ENCODE data around the gene TPSD1.

TPSD1 gene

DNA sequence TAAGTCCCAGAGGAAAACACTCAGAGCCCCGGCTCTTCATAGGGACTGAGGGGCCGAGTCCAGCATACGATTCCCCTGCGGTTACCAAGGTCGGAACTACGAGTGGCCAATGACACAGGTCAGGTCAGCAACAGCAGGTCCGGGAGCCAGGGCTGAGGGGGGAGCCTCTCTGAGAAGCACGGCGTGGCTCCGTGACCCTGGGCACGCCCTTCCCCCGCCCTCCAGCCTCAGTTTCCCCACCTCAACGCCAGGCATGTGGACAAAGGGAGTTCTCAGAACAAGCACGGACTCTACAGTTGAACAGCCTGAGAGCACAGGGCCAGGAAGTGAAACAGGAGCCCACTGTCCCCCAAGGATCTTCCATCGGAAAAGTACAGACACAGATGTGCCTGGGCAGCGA, 25.6 kb downstream of the TPSD1 start:
- Histone ChIP-seq H3K27ac (ENCODE audit: low read length) (no peak overlapping the region), H3K4me1 (ENCODE audit: insufficient read depth, low read length) (no peaks in the 10 kb centered on the region), H4K20me1 (ENCODE audit: insufficient read depth, low read length) (no peaks in the 10 kb centered on the region), H3K4me3 (ENCODE audit: low read depth in 1 of 2, low read length in 2 of 2) (no peak overlapping the region), H3K9ac (ENCODE audit: low read depth, low read length) (no peak overlapping the region), H3K9me3 (ENCODE audit: insufficient read depth, low read length, severe bottlenecking) (no peaks in the 10 kb centered on the region), H3K27me3 (ENCODE audit: insufficient read depth, low read length, poor library complexity) (no peaks in the 10 kb centered on the region), H3K79me2 (ENCODE audit: insufficient read depth, low read length) (no peaks in the 10 kb centered on the region), H2AFZ (ENCODE audit: low read depth, low read length) (no peak overlapping the region), H3K4me2 (ENCODE audit: insufficient read depth, low read length) (no peak overlapping the region), H3K36me3 (ENCODE audit: insufficient read depth, low read length) (no peaks in the 10 kb centered on the region)
- no peak for ATAC-seq (ENCODE audit: insufficient read depth, low read depth)
- no peak for DNase-seq
- no peak for TF ChIP-seq EZH2 (IDR thresholded peaks at IDR 0.05; ENCODE audit: borderline replicate concordance, low read depth, low read length, severe bottlenecking)
- no peak for TF ChIP-seq CTCF (IDR thresholded peaks at IDR 0.05; ENCODE audit: borderline replicate concordance, extremely low read depth, low read length, poor library complexity, severe bottlenecking)

DNA sequence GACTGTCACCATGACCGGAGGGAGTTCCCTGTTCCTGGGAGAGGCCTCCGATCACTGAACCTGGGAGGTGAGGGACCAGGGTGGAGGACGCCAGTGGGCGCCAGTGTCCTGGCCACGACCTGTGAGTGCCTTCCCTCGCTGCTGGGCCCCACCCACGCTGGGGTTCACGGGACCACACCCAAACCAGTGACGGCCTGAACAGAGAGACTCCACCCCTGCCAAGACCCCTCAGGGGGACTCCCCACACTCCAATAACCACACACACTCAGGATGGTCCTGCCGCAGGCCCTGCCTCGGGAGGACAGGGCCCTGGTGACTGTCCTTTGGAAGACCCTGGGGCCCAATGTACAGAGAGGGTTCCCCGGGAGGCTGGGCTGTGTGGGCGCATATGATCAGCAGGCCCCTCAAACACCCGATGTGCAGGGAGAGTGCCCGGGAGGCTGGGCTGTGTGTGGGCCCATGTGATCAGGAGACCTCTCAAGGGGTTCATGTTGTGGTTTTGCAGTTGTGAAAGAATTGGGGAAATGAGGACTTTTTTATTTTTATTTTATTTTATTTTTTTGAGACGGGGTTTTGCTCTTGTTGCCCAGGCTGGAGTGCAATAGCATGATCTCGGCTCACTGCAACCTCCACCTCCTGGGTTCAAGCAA, 26.6 kb downstream of the TPSD1 start:
- TF ChIP-seq CTCF (IDR thresholded peaks at IDR 0.05; ENCODE audit: borderline replicate concordance, extremely low read depth, low read length, poor library complexity, severe bottlenecking) (no peak), EZH2 (IDR thresholded peaks at IDR 0.05; ENCODE audit: borderline replicate concordance, low read depth, low read length, severe bottlenecking) (no peak)
- DNase-seq: no peak
- no peak overlapping the region for H3K4me2 ChIP-seq (ENCODE audit: insufficient read depth, low read length)
- no peaks in the 10 kb centered on the region for H3K27me3 ChIP-seq (ENCODE audit: insufficient read depth, low read length, poor library complexity)
- H3K27ac ChIP-seq (ENCODE audit: low read length): no peak overlapping the region
- no peaks in the 10 kb centered on the region for H3K9me3 ChIP-seq (ENCODE audit: insufficient read depth, low read length, severe bottlenecking)
- no peaks in the 10 kb centered on the region for H3K36me3 ChIP-seq (ENCODE audit: insufficient read depth, low read length)
- H3K9ac ChIP-seq (ENCODE audit: low read depth, low read length): no peak overlapping the region
- H4K20me1 ChIP-seq (ENCODE audit: insufficient read depth, low read length): no peaks in the 10 kb centered on the region
- ATAC-seq (ENCODE audit: insufficient read depth, low read depth): no peak
- H3K79me2 ChIP-seq (ENCODE audit: insufficient read depth, low read length): no peaks in the 10 kb centered on the region
- H3K4me1 ChIP-seq (ENCODE audit: insufficient read depth, low read length): no peaks in the 10 kb centered on the region
- no peak overlapping the region for H3K4me3 ChIP-seq (ENCODE audit: low read depth in 1 of 2, low read length in 2 of 2)
- no peak overlapping the region for H2AFZ ChIP-seq (ENCODE audit: low read depth, low read length)

DNA sequence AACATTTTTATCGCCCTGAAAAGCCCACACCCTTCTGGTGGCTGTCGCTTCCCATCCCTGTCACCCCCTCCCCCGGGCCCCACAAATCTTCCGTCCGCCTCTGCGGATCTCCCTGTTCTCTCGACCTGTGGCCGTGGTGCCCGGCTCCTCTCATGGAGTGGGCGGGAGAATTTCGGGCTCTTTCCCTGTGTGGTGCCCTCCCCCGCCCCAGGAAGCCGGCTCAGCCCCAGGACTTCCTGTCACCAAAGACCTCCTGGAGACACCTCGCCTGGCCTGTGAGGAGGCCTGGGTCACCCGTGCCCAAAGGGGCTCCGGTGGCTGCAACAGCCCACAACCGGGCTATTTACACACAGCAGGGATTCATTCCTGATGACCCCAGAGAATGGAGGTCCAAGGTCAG, 27.4 kb downstream of the TPSD1 start:
- Histone ChIP-seq H3K4me1 (ENCODE audit: insufficient read depth, low read length) (no peaks in the 10 kb centered on the region), H3K9ac (ENCODE audit: low read depth, low read length) (no peak overlapping the region), H2AFZ (ENCODE audit: low read depth, low read length) (no peak overlapping the region), H3K36me3 (ENCODE audit: insufficient read depth, low read length) (no peaks in the 10 kb centered on the region), H3K79me2 (ENCODE audit: insufficient read depth, low read length) (no peaks in the 10 kb centered on the region), H3K9me3 (ENCODE audit: insufficient read depth, low read length, severe bottlenecking) (no peaks in the 10 kb centered on the region), H3K27me3 (ENCODE audit: insufficient read depth, low read length, poor library complexity) (no peaks in the 10 kb centered on the region), H3K27ac (ENCODE audit: low read length) (no peak overlapping the region), H3K4me3 (ENCODE audit: low read depth in 1 of 2, low read length in 2 of 2) (no peak overlapping the region), H3K4me2 (ENCODE audit: insufficient read depth, low read length) (no peak overlapping the region), H4K20me1 (ENCODE audit: insufficient read depth, low read length) (no peaks in the 10 kb centered on the region)
- TF ChIP-seq EZH2 (IDR thresholded peaks at IDR 0.05; ENCODE audit: borderline replicate concordance, low read depth, low read length, severe bottlenecking) (no peak), CTCF (IDR thresholded peaks at IDR 0.05; ENCODE audit: borderline replicate concordance, extremely low read depth, low read length, poor library complexity, severe bottlenecking) (no peak)
- ATAC-seq (ENCODE audit: insufficient read depth, low read depth): no peak
- no peak for DNase-seq
